CD8-positive, alpha-beta memory T cell (primary cell): ENCODE data around the gene HEPH. TPM values are rescaled to one million over a fixed set of nuclear protein-coding genes. Genes with fewer than 3 reads are reported as not detected.
"Not testable (repeated sequence)": the region's sequence is repeated elsewhere in the genome, so short reads cannot be mapped to it uniquely, and the experiment has no call there.

Source experiments
- CTCF ChIA-PET: fragments of 350-600 bp; sonication (Branson Sonifier 250); formaldehyde crosslinking; loops from one replicate; lab custom pipeline; 2021; ENCODE audit warnings: antibody characterized with exemption; lab: Charles Lee
- POLR2A ChIA-PET: fragments of 350-600 bp; sonication (Branson Sonifier 250); formaldehyde crosslinking; loops from one replicate; lab custom pipeline; 2021; ENCODE audit warnings: antibody characterized with exemption; lab: Charles Lee
- DNase-seq, 5 donors: peaks; one replicate each; pipeline versions ENCODE4 v3.0.0 to v3.0.0-alpha.2; 2020 to 2022; ENCODE audit warnings: mixed read lengths in 1 of 5
- H3K27ac ChIP-seq: one replicate; pipeline ENCODE4 v1.7.0; 2013; ENCODE audit warnings: low read depth, mild to moderate bottlenecking, low read length, moderate library complexity
- H3K27me3 ChIP-seq: 2 replicates; pipeline ENCODE4 v1.7.0; 2013; ENCODE audit warnings: low read length, mild to moderate bottlenecking; ENCODE audit not compliant: insufficient read depth, poor library complexity, severe bottlenecking
- H3K36me3 ChIP-seq: 2 replicates; pipeline ENCODE4 v1.7.0; 2013; ENCODE audit warnings: mild to moderate bottlenecking, low read length, moderate library complexity; ENCODE audit not compliant: insufficient read depth
- H3K4me1 ChIP-seq: 2 replicates; pipeline ENCODE4 v1.7.0; 2013; ENCODE audit warnings: mild to moderate bottlenecking, low read length, moderate library complexity; ENCODE audit not compliant: insufficient read depth
- H3K4me3 ChIP-seq: 2 replicates; pipeline ENCODE4 v1.7.0; 2013; ENCODE audit warnings: mild to moderate bottlenecking, low read length
- H3K9me3 ChIP-seq: 2 replicates; pipeline ENCODE4 v1.7.0; 2013; ENCODE audit warnings: mild to moderate bottlenecking, low read length
- H3K27ac Mint-ChIP-seq, 8 donors: one replicate each; pipeline ENCODE4 v1.8.0; 2020 to 2021; ENCODE audit warnings: mixed read lengths in 8 of 8, mild to moderate bottlenecking in 6 of 8, inconsistent platforms in 3 of 8, moderate library complexity in 3 of 8
- H3K27me3 Mint-ChIP-seq, 2 donors: one replicate each; pipeline ENCODE4 v1.8.0; 2020 to 2021; ENCODE audit warnings: mixed read lengths in 2 of 2, mild to moderate bottlenecking in 1 of 2, moderate library complexity in 1 of 2
- H3K36me3 Mint-ChIP-seq, 3 donors: one replicate each; pipeline ENCODE4 v1.8.0; 2020 to 2021; ENCODE audit warnings: mixed read lengths in 3 of 3, inconsistent platforms in 1 of 3, mild to moderate bottlenecking in 1 of 3
- H3K4me1 Mint-ChIP-seq, 3 donors: one replicate each; pipeline ENCODE4 v1.8.0; 2020 to 2021; ENCODE audit warnings: mixed read lengths in 3 of 3, inconsistent platforms in 1 of 3, mild to moderate bottlenecking in 1 of 3
- H3K4me3 Mint-ChIP-seq, 7 donors: one replicate each; pipeline ENCODE4 v1.8.0; 2020 to 2021; ENCODE audit warnings: mixed read lengths in 7 of 7, mild to moderate bottlenecking in 6 of 7, moderate library complexity in 4 of 7, inconsistent platforms in 2 of 7
- H3K9me3 Mint-ChIP-seq, 5 donors: one replicate each; pipeline ENCODE4 v1.8.0; 2020 to 2022; ENCODE audit warnings: mixed read lengths in 5 of 5, mild to moderate bottlenecking in 3 of 5, moderate library complexity in 2 of 5, inconsistent platforms in 1 of 5
- polyA plus RNA-seq: library from polyadenylated mRNA; unstranded; fragments of 300-500 nt; fragmentation: Illumina TruSeq; gene quantifications from one replicate; pipeline ENCODE4 v1.2.3, GENCODE V29; 2021
- total RNA-seq, 2 experiments: library from RNA; stranded (reverse); gene quantifications; one replicate each; pipeline ENCODE4 v1.2.3, GENCODE V29; 2021

The HEPH gene
- total RNA-seq (not detected), polyA plus RNA-seq (0.53 TPM)

- Mint-ChIP-seq H3K4me1 (no peaks in the 10 kb centered on the region), H3K9me3 (no peaks in the 10 kb centered on the region), H3K27me3 (peaks cover 0 to 4% of the 10 kb centered on the region in 2 donors), H3K27ac (peak within 1 kb of the TSS in 1 of 8 donors; percentile 44), H3K4me3 (no peak within 1 kb of the TSS), H3K36me3 (no peaks in the 10 kb centered on the region)
- H3K4me3 ChIP-seq, result no peak within 1 kb of the TSS
- no peaks in the 10 kb centered on the region for H3K4me1 ChIP-seq
- CTCF ChIA-PET, result no interaction called here
- no peaks in the 10 kb centered on the region for H3K36me3 ChIP-seq
- no peaks in the 10 kb centered on the region for H3K27me3 ChIP-seq
- DNase-seq, result no peak
- H3K9me3 ChIP-seq, result no peaks in the 10 kb centered on the region
- peak within 1 kb of the TSS; percentile 69 for H3K27ac ChIP-seq
- POLR2A ChIA-PET, result no interaction called here
Observed at GRCh38 chrX:66163849-66164411, at the start of gene HEPH. HEPH (plus strand) TSS chrX:66164247; CDS start chrX:66170571, 6,324 bp downstream.

DNA sequence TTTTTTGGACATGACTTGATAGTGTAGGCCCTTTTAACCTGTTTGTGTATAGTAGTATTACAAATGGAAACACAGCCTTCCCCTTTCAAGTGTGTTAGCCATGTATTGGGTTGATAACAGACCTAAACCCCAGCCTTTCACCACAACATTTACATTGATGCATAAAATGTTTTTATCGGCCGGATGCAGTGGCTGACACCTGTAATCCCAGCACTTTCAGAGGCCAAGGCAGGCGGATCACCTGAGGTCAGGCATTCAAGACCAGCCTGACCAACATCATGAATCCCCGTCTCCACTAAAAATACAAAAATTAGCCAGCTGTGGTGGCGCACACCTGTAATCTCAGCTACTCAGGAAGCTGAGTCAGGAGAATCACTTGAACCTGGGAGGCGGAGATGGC is 45.3 kb upstream of the HEPH start:
- H3K27me3 ChIP-seq, POLR2A ChIA-PET, H3K4me1 Mint-ChIP-seq, H3K27ac ChIP-seq, DNase-seq, H3K4me3 Mint-ChIP-seq, H3K9me3 Mint-ChIP-seq, H3K4me1 ChIP-seq, CTCF ChIA-PET, H3K4me3 ChIP-seq, H3K36me3 ChIP-seq, H3K9me3 ChIP-seq, H3K36me3 Mint-ChIP-seq, H3K27ac Mint-ChIP-seq: not testable (repeated sequence)
- H3K27me3 Mint-ChIP-seq, result peaks cover 0 to 13% of the 10 kb centered on the region in 2 donors

- H3K9me3 Mint-ChIP-seq, H3K27ac Mint-ChIP-seq, CTCF ChIA-PET, H3K4me1 Mint-ChIP-seq, H3K4me3 Mint-ChIP-seq, H3K4me3 ChIP-seq, H3K27me3 ChIP-seq, H3K9me3 ChIP-seq, DNase-seq, H3K4me1 ChIP-seq, POLR2A ChIA-PET, H3K27ac ChIP-seq, H3K36me3 ChIP-seq: not testable (repeated sequence)
- H3K36me3 Mint-ChIP-seq, result peaks cover 0 to 12% (median 0%) of the 10 kb centered on the region in 3 donors
- H3K27me3 Mint-ChIP-seq, result peaks cover 0 to 19% of the 10 kb centered on the region in 2 donors
Observed at GRCh38 chrX:66121354-66121753, 42.7 kb upstream of the HEPH start.

DNA sequence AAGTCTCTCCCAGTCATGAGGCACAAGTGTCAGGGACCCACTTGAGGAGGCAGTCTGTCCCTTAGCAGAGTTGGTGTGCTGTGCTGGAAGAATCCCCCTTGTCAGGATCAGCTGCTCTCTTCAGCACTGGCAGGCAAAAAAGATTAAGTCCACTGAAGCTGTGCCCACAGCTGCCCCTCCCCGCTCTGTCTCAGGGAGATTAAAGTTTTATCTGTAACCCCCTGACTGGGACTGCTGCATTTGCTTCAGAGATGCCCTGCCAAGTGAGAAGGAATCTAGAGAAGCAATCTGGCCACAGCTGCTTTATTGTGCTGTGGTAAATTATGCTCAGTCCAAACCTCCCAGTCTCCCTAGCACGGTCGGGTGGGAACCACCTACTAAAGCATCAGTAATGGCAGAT is 37.4 kb upstream of the HEPH start:
- Histone ChIP-seq H3K27me3 (no peaks in the 10 kb centered on the region), H3K4me1 (no peaks in the 10 kb centered on the region), H3K36me3 (no peaks in the 10 kb centered on the region), H3K9me3 (no peaks in the 10 kb centered on the region), H3K4me3 (no peak overlapping the region), H3K27ac (no peak overlapping the region)
- Mint-ChIP-seq H3K27me3 (peaks cover 0 to 16% of the 10 kb centered on the region in 2 donors), H3K4me1 (no peaks in the 10 kb centered on the region), H3K27ac (no peak overlapping the region), H3K4me3 (no peak overlapping the region), H3K9me3 (peaks cover 0 to 7% (median 2%) of the 10 kb centered on the region in 5 donors), H3K36me3 (peaks cover 0 to 12% (median 0%) of the 10 kb centered on the region in 3 donors)
- ChIA-PET POLR2A (no interaction called here), CTCF (no interaction called here)
- DNase-seq, result no peak

DNA sequence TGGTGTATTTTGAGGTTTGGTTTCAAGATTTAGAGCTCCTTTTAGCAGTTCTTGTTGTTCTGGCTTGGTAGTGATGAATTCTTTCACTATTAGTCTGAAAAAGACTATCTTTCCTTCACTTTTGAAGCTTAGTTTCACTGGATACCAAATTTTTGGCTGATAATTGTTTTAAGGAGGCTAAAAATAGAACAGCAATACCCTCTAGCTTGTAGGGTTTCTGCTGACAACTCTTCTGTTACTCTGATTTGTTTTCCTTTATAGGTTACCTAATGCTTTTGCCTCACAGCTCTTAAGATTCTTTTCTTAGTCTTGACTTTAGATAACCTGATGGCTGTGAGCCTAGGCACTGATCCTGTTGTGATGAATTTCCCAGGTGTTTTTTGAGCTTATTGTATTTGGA is 33.6 kb upstream of the HEPH start:
- no peak for DNase-seq
- Histone ChIP-seq H3K4me3 (no peak overlapping the region), H3K27me3 (no peaks in the 10 kb centered on the region), H3K9me3 (no peaks in the 10 kb centered on the region), H3K4me1 (no peaks in the 10 kb centered on the region), H3K36me3 (no peaks in the 10 kb centered on the region), H3K27ac (no peak overlapping the region)
- Mint-ChIP-seq H3K4me1 (no peaks in the 10 kb centered on the region), H3K27ac (no peak overlapping the region), H3K27me3 (peaks cover 0 to 9% of the 10 kb centered on the region in 2 donors), H3K4me3 (no peak overlapping the region), H3K9me3 (peaks cover 0 to 2% (median under 1%) of the 10 kb centered on the region in 5 donors), H3K36me3 (no peaks in the 10 kb centered on the region)
- POLR2A ChIA-PET, result no interaction called here
- CTCF ChIA-PET, result no interaction called here

DNA sequence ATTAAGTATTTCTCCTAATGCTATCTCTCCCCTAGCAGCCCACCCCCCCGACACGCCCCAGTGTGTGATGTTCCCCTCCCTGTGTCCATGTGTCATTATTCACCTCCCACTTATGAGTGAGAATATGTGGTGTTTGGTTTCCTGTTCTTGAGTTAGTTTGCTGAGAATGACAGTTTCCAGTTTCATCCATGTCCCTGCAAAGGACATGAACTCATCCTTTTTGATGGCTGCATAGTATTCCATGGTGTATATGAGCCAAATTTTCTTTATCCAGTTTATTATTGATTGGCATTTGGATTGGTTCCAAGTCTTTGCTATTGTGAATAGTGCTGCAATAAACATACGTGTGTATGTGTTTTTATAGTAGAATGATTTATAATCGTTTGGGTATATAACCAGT is 28.8 kb upstream of the HEPH start:
- DNase-seq, H3K27ac Mint-ChIP-seq, H3K4me1 Mint-ChIP-seq, H3K27me3 ChIP-seq, H3K9me3 ChIP-seq, H3K4me3 ChIP-seq, H3K27me3 Mint-ChIP-seq, POLR2A ChIA-PET, H3K4me3 Mint-ChIP-seq, H3K4me1 ChIP-seq, H3K36me3 ChIP-seq, H3K36me3 Mint-ChIP-seq, H3K27ac ChIP-seq, CTCF ChIA-PET, H3K9me3 Mint-ChIP-seq: not testable (repeated sequence)

- Histone ChIP-seq H3K4me3 (no peak overlapping the region), H3K36me3 (no peaks in the 10 kb centered on the region), H3K27ac (no peak overlapping the region), H3K9me3 (no peaks in the 10 kb centered on the region), H3K27me3 (no peaks in the 10 kb centered on the region), H3K4me1 (no peaks in the 10 kb centered on the region)
- H3K36me3 Mint-ChIP-seq, result peaks cover 0 to 7% (median 0%) of the 10 kb centered on the region in 3 donors
- peaks cover 0 to 3% (median 0%) of the 10 kb centered on the region in 3 donors for H3K4me1 Mint-ChIP-seq
- H3K9me3 Mint-ChIP-seq, result peaks cover 0 to 9% (median 0%) of the 10 kb centered on the region in 5 donors
- no peak overlapping the region for H3K4me3 Mint-ChIP-seq
- no peak overlapping the region for H3K27ac Mint-ChIP-seq
- peaks cover 7 to 14% of the 10 kb centered on the region in 2 donors for H3K27me3 Mint-ChIP-seq
- DNase-seq, result no peak
- CTCF ChIA-PET, result no interaction called here
- POLR2A ChIA-PET, result no interaction called here
Observed at GRCh38 chrX:66142351-66142750, 21.7 kb upstream of the HEPH start.

DNA sequence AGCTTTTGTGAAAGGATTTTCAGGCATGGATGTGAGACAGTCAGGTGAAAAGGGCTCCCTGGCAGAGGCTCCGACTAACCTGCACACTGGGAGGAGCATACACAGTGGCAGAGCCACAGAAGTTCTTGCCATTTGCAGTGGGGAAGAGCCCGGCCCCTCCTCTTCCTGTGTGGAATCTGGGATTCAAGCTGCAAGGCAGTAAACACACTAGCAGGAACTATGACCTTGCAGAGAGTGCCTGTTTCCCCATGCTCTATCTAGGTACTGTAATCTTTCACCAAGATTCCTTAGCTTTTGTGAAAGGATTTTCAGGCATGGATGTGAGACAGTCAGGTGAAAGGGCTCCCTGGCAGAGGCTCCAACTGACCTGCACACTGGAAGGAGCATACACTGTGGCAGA is 19.8 kb upstream of the HEPH start:
- POLR2A ChIA-PET, result no interaction called here
- Histone ChIP-seq H3K27me3 (no peaks in the 10 kb centered on the region), H3K4me1 (no peaks in the 10 kb centered on the region), H3K36me3 (no peaks in the 10 kb centered on the region), H3K9me3 (no peaks in the 10 kb centered on the region), H3K4me3 (no peak overlapping the region), H3K27ac (no peak overlapping the region)
- H3K27me3 Mint-ChIP-seq, result peaks cover 7 to 14% of the 10 kb centered on the region in 2 donors
- peaks cover 0 to 3% (median 0%) of the 10 kb centered on the region in 3 donors for H3K4me1 Mint-ChIP-seq
- CTCF ChIA-PET, result no interaction called here
- no peak overlapping the region for H3K4me3 Mint-ChIP-seq
- DNase-seq, result no peak
- H3K36me3 Mint-ChIP-seq, result peaks cover 0 to 4% (median 0%) of the 10 kb centered on the region in 3 donors
- peaks cover 0 to 6% (median 0%) of the 10 kb centered on the region in 5 donors for H3K9me3 Mint-ChIP-seq
- H3K27ac Mint-ChIP-seq, result no peak overlapping the region
